Neuronal stem cell (in vitro differentiated cells): ENCODE measurements around the gene SLC5A8.
"Not testable (repeated sequence)": the region's sequence is repeated elsewhere in the genome, so short reads cannot be mapped to it uniquely, and the experiment has no call there.

ENCODE experiments used
- DNase-seq: peaks from one replicate; pipeline ENCODE4 v3.0.0-alpha.2; 2013; ENCODE audit warnings: low spot score
- H2AFZ ChIP-seq: one replicate; pipeline ENCODE4 v1.6.1; 2013; ENCODE audit warnings: mild to moderate bottlenecking, low read length, inconsistent platforms
- H2AK5ac ChIP-seq: 2 replicates; pipeline ENCODE4 v1.6.1; 2013; ENCODE audit warnings: low read depth, mild to moderate bottlenecking, inconsistent platforms, low read length, moderate library complexity, mixed read lengths
- H2BK120ac ChIP-seq: 2 replicates; pipeline ENCODE4 v1.6.1; 2013; ENCODE audit warnings: low read depth, mild to moderate bottlenecking, inconsistent platforms, low read length, moderate library complexity, mixed read lengths
- H2BK12ac ChIP-seq: one replicate; pipeline ENCODE4 v1.6.1; 2013; ENCODE audit warnings: low read length, inconsistent platforms
- H2BK15ac ChIP-seq: 2 replicates; pipeline ENCODE4 v1.6.1; 2013; ENCODE audit warnings: mild to moderate bottlenecking, low read length, inconsistent platforms, mixed read lengths
- H2BK5ac ChIP-seq: one replicate; pipeline ENCODE4 v1.6.1; 2013; ENCODE audit warnings: inconsistent platforms, mild to moderate bottlenecking, low read length, moderate library complexity
- H3K14ac ChIP-seq: one replicate; pipeline ENCODE4 v1.6.1; 2013; ENCODE audit warnings: low read length, inconsistent platforms
- H3K18ac ChIP-seq: 2 replicates; pipeline ENCODE4 v1.6.1; 2013; ENCODE audit warnings: low read length, inconsistent platforms
- H3K23ac ChIP-seq: 2 replicates; pipeline ENCODE4 v1.6.1; 2013; ENCODE audit warnings: low read depth, mild to moderate bottlenecking, mixed read lengths, low read length, inconsistent platforms; ENCODE audit not compliant: poor library complexity
- H3K27ac ChIP-seq: replicated peaks from 3 replicates; pipeline ENCODE4 v1.5.1; 2013; ENCODE audit warnings: low read length, inconsistent platforms
- H3K27me3 ChIP-seq, 3 experiments: 2 replicates each; pipeline ENCODE4 v1.6.1; 2013; ENCODE audit warnings: low read length in 3 of 3, mild to moderate bottlenecking in 2 of 3, inconsistent platforms in 1 of 3, low read depth in 1 of 3, mixed read lengths in 1 of 3, moderate library complexity in 1 of 3; ENCODE audit not compliant: control insufficient read depth in 3 of 3, insufficient read depth in 3 of 3
- H3K36me3 ChIP-seq, 2 donors: replicated peaks in 1 of 2; 2 replicates each; pipeline ENCODE4 v1.6.1; 2013; ENCODE audit warnings: low read length in 2 of 2; ENCODE audit not compliant: control insufficient read depth in 2 of 2, insufficient read depth in 2 of 2
- H3K4ac ChIP-seq: 2 replicates; pipeline ENCODE4 v1.6.1; 2013; ENCODE audit warnings: inconsistent platforms, mild to moderate bottlenecking, low read length, moderate library complexity
- H3K4me1 ChIP-seq, 2 donors: 1 replicate in 1 of 2; 2 replicates in 1 of 2; pipeline ENCODE4 v1.6.1; 2013; ENCODE audit warnings: low read length in 2 of 2, low read depth in 1 of 2; ENCODE audit not compliant: control insufficient read depth in 2 of 2, insufficient read depth in 1 of 2
- H3K4me2 ChIP-seq: one replicate; pipeline ENCODE4 v1.6.1; 2013; ENCODE audit warnings: mild to moderate bottlenecking, low read length, inconsistent platforms; ENCODE audit not compliant: insufficient read depth, poor library complexity, severe bottlenecking
- H3K4me3 ChIP-seq, 2 donors: 2 replicates each; pipeline ENCODE4 v1.5.1; 2013; ENCODE audit warnings: low read length in 2 of 2, mild to moderate bottlenecking in 2 of 2, inconsistent platforms in 1 of 2, moderate library complexity in 1 of 2
- H3K79me1 ChIP-seq: one replicate; pipeline ENCODE4 v1.6.1; 2013; ENCODE audit warnings: low read depth, mild to moderate bottlenecking, inconsistent platforms, low read length, moderate library complexity
- H3K9ac ChIP-seq: one replicate; pipeline ENCODE4 v1.6.1; 2013; ENCODE audit warnings: mild to moderate bottlenecking, low read depth, low read length, inconsistent platforms; ENCODE audit not compliant: poor library complexity
- H3K9me3 ChIP-seq, 2 donors: replicated peaks in 1 of 2; 2 replicates each; pipeline versions ENCODE3 to v1.6.1; 2013; ENCODE audit warnings: low read length in 2 of 2, mild to moderate bottlenecking in 2 of 2, inconsistent platforms in 1 of 2, low read depth in 1 of 2, mixed read lengths in 1 of 2, moderate library complexity in 1 of 2; ENCODE audit not compliant: control insufficient read depth in 2 of 2, insufficient read depth in 1 of 2
- H4K8ac ChIP-seq: one replicate; pipeline ENCODE4 v1.6.1; 2013; ENCODE audit warnings: low read depth, mild to moderate bottlenecking, inconsistent platforms, low read length, moderate library complexity
- H4K91ac ChIP-seq: one replicate; pipeline ENCODE4 v1.6.1; 2013; ENCODE audit warnings: low read length, low read depth, mild to moderate bottlenecking, inconsistent platforms; ENCODE audit not compliant: poor library complexity
- WGBS, 2 donors: extraction: QIAGEN DNeasy Blood & Tissue Kit; methylation state at CpG; one replicate each; pipeline ENCODE4 v1.1.7; 2013; ENCODE audit warnings: missing lambda C conversion rate in 2 of 2, mixed read lengths in 1 of 2; ENCODE audit not compliant: insufficient read length in 2 of 2, insufficient replicate concordance in 1 of 2; ENCODE audit errors: extremely low coverage in 2 of 2; 5-methylcytosine and 5-hydroxymethylcytosine counted together

Gene SLC5A8

DNA sequence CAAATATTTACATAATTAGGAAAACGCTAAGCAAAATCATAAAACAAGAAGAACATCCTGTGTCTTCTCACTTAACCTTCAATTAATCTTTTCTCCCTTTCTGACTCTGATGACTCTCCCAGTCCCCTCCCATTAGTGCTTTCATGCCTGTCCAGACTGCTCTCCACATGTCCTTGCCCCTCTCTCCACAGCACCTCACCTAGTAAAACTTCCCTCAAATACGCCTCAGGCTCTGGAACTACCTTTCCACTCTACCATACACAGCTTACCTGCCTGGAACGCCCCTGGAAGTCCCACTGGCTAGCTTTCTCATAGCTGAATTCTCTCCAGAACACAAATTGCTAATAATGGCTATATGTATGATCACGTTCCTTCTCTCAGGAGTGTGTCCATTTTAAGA is 44.7 kb downstream of the SLC5A8 start:
- Histone ChIP-seq H2AFZ (no peak overlapping the region), H3K27me3 (no peaks in the 10 kb centered on the region), H3K79me1 (no peaks in the 10 kb centered on the region), H2BK5ac (no peak overlapping the region), H3K4me1 (no peaks in the 10 kb centered on the region), H2BK12ac (no peak overlapping the region), H3K4ac (no peak overlapping the region), H3K4me3 (no peak overlapping the region), H2AK5ac (no peak overlapping the region), H3K9ac (no peak overlapping the region), H2BK15ac (no peak overlapping the region), H3K27ac (no peak overlapping the region), H4K91ac (no peak overlapping the region), H3K23ac (no peak overlapping the region), H3K36me3 (no peaks in the 10 kb centered on the region), H2BK120ac (no peak overlapping the region), H3K4me2 (no peak overlapping the region), H3K14ac (no peak overlapping the region), H3K18ac (no peak overlapping the region), H3K9me3 (no peaks in the 10 kb centered on the region), H4K8ac (no peak overlapping the region)
- no peak for DNase-seq
- no CpG with 5 or more reads among the region's 4 CpGs for WGBS, 2 donors

DNA sequence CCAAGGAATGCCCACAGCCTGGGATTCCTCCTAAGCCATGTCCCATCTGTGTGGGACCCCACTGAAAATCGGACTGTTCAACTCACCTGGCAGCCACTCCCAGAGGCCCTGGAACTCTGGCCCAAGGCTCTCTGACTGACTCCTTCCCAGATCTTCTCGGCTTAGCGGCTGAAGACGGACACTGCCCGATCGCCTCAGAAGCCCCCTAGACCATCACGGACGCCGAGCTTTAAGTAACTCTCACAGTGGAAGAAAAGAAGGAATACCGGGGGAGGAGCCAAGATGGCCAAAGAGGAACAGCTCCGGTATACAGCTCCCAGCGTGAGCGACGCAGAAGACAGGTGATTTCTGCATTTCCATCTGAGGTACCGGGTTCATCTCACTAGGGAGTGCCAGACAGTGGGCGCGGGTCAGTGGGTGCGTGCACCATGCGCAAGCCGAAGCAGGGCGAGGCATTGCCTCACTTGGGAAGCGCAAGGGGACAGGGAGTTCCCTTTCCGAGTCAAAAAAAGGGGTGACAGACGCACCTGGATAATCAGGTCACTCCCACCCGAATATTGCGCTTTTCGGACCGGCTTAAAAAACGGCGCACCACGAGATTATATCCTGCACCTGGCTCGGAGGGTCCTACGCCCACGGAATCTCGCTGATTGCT is 64.1 kb downstream of the SLC5A8 start:
- not testable (repeated sequence) for H3K4me2 ChIP-seq, H3K4me1 ChIP-seq, H4K8ac ChIP-seq, H2AK5ac ChIP-seq, H3K4ac ChIP-seq, H3K14ac ChIP-seq, H4K91ac ChIP-seq, H2BK15ac ChIP-seq, H3K18ac ChIP-seq, H3K36me3 ChIP-seq, DNase-seq, H3K23ac ChIP-seq, H2BK120ac ChIP-seq, H2BK5ac ChIP-seq, H3K79me1 ChIP-seq, H3K9me3 ChIP-seq, H3K27me3 ChIP-seq, H3K27ac ChIP-seq, H2BK12ac ChIP-seq, H3K9ac ChIP-seq
- WGBS, 2 donors, result no CpG with 5 or more reads among the region's 35 CpGs
- H2AFZ ChIP-seq, result peak overlapping the region; percentile 59
- peak overlapping the region in 1 of 2 donors; percentile 60 for H3K4me3 ChIP-seq

DNA sequence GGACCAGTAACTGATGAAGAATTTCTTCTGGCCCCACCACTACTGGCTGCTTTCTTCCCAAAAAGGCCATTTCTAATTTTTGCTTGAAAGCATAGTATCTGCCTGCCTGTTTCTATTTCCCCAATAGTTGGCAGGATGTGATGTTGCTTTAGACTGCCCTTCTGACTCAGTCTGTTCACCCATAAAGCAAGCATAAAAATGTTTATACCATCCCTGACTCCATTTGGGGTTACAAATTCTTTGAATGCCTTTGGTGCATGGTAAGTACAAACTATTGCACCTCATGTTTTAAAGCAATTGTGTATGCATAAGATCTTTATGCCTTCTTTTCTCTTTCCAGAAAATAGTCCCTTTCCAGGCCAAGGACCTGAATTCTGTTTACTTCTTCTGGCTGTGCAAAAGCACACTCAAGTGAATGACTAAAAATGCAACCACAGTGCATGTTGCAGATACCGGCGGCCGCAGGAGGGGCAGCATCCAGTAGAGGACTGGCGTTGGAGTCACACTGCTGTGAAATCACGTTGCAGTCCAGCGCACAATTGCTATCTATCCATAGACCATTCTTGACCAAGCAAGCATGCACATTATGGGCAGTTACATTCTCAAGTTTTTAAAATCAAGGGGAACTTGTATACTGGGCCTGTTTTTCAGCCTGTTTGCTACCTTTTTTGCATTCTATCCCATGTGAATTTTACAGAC is 82.4 kb downstream of the SLC5A8 start:
- Histone ChIP-seq H3K4ac (no peak overlapping the region), H2BK5ac (no peak overlapping the region), H3K23ac (no peak overlapping the region), H3K79me1 (no peaks in the 10 kb centered on the region), H3K4me3 (no peak overlapping the region), H3K27me3 (no peaks in the 10 kb centered on the region), H2BK120ac (no peak overlapping the region), H4K8ac (no peak overlapping the region), H3K9me3 (no peaks in the 10 kb centered on the region), H3K18ac (no peak overlapping the region), H2AFZ (no peak overlapping the region), H2BK15ac (no peak overlapping the region), H3K4me2 (no peak overlapping the region), H2AK5ac (no peak overlapping the region), H3K9ac (no peak overlapping the region), H4K91ac (no peak overlapping the region), H3K36me3 (no peaks in the 10 kb centered on the region), H3K27ac (no peak overlapping the region), H2BK12ac (no peak overlapping the region), H3K14ac (no peak overlapping the region), H3K4me1 (no peaks in the 10 kb centered on the region)
- no peak for DNase-seq
- no CpG with 5 or more reads among the region's 6 CpGs for WGBS, 2 donors

DNA sequence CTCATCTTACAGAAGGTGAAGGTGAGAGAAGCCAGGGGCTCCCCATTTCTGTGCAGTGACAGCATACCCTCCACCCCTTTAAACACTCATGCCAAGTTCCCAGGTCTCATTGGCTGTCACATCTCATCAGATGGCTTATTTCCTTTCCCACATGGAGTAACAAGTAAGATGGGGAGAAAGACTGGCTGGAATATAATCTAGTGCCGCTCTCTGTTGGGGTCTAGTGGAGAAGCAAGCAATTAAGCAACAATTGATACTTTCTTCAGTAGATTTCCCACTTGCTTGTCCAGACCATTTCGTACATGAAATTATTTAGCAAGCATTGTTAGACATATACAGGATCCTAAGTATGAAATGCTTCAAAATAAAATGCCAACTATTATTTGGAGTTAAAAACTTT is 92.2 kb downstream of the SLC5A8 start:
- Histone ChIP-seq H4K91ac (no peak overlapping the region), H3K23ac (no peak overlapping the region), H3K4me1 (no peaks in the 10 kb centered on the region), H3K4me2 (no peak overlapping the region), H3K18ac (no peak overlapping the region), H3K79me1 (no peaks in the 10 kb centered on the region), H2AK5ac (no peak overlapping the region), H3K4me3 (no peak overlapping the region), H3K27ac (no peak overlapping the region), H4K8ac (no peak overlapping the region), H3K14ac (no peak overlapping the region), H3K36me3 (no peaks in the 10 kb centered on the region), H3K27me3 (no peaks in the 10 kb centered on the region), H2BK15ac (no peak overlapping the region), H2BK5ac (no peak overlapping the region), H3K9ac (no peak overlapping the region), H3K4ac (no peak overlapping the region), H2AFZ (no peak overlapping the region), H2BK12ac (no peak overlapping the region), H2BK120ac (no peak overlapping the region), H3K9me3 (no peaks in the 10 kb centered on the region)
- no CpG with 5 or more reads among the region's 2 CpGs for WGBS, 2 donors
- no peak for DNase-seq
